ENCODE data around the gene CDH8.
"Not testable (repeated sequence)": the region's sequence is repeated elsewhere in the genome, so short reads cannot be mapped to it uniquely, and the experiment has no call there.

CDH8 gene

DNA sequence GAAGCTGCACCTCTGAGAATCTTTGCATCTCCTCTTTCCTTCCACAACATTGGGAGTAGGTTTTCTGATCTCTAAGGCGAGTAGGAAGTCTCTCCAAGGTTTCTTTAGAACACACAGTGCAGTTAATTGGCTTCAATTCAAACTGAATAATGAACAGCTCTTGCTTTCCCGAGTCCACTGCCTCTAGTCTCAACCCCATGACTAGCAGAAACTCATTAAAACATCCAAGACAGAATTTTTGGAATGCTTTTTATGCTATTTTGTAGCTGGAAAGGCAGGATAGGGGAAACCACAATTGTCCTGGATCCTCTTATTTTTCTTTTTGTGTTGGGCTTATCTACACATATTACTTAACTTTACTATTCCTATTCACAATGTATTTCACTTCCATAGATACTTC lies 206.6 kb downstream of the CDH8 start:
- H3K9me3 Mint-ChIP-seq = no peaks in the 10 kb centered on the region
- ATAC-seq (ENCODE audit: low read depth) (no peak), DNase-seq (ENCODE audit: low spot score in 2 of 2) (no peak)
- H3K36me3 Mint-ChIP-seq = no peaks in the 10 kb centered on the region
- H3K4me3 Mint-ChIP-seq = no peak overlapping the region
- H3K4me1 Mint-ChIP-seq = no peaks in the 10 kb centered on the region
- no peaks in the 10 kb centered on the region for H3K27me3 Mint-ChIP-seq
- H3K27ac Mint-ChIP-seq = no peak overlapping the region

DNA sequence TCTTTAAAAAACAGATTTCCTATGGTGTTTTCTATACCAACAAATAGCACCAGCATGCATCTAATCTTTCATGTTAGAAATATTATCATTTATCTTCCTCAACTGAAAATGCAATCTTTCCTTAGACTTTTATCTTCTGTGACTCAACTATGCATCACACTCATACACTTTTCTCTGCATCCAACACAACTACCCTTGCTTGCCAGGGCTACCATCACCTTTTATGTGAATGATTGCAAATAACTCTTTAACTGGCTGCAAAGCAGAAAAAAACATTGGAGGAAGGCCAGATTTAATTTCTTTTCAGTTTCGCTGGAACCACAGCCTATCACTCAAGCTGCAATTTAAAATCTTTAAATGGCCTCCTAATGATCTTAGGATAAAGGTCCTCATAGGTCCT lies 212.9 kb downstream of the CDH8 start:
- Mint-ChIP-seq H3K9me3 (peaks cover 3% of the 10 kb centered on the region), H3K36me3 (no peaks in the 10 kb centered on the region), H3K4me3 (no peak overlapping the region), H3K27ac (no peak overlapping the region), H3K4me1 (no peaks in the 10 kb centered on the region), H3K27me3 (no peaks in the 10 kb centered on the region)
- DNase-seq (ENCODE audit: low spot score in 2 of 2) (no peak), ATAC-seq (ENCODE audit: low read depth) (no peak)

DNA sequence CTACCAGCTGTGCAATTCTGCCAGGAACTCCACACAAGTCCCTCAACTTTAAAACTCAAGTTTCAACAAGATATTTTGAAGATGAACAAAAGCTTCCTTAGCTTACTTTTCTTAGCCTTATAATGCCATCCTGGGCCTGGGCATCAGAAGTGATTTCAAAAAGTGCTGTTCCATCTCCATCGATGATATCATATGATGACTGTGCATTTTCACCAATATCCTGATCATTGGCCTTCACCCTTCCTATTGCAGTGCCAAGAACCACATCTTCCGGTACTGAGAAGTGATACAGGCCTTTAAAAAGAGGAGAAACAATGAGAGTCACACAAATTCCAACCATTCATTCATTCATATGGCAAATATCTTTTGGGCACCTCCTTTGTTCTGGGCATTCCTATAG lies 215.4 kb downstream of the CDH8 start:
- H3K27ac Mint-ChIP-seq = no peak overlapping the region
- H3K36me3 Mint-ChIP-seq = no peaks in the 10 kb centered on the region
- no peak overlapping the region for H3K4me3 Mint-ChIP-seq
- H3K4me1 Mint-ChIP-seq = no peaks in the 10 kb centered on the region
- H3K9me3 Mint-ChIP-seq = peaks cover 5% of the 10 kb centered on the region
- H3K27me3 Mint-ChIP-seq = no peaks in the 10 kb centered on the region
- ATAC-seq (ENCODE audit: low read depth) (no peak), DNase-seq (ENCODE audit: low spot score in 2 of 2) (no peak)

DNA sequence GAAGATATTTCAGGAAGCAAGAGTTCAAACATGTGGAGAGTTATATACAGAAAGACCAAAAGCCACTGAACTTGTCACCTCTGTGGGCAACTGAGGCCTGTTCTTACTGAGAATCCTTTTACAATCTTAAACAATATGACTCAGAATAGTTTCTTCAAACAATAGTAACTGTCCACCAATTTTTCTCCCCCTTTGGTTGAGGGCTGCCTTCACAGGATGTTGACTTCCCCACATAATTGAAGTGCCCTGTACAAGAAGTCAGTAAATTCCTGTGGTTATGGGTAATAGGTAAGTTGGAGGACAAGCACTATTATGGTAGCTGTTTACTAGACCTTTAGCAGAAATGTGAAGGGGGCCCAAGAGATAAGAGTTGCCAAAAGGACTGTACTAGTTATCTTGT lies 215.8 kb downstream of the CDH8 start:
- H3K9me3 Mint-ChIP-seq = peaks cover 5% of the 10 kb centered on the region
- no peak for ATAC-seq (ENCODE audit: low read depth)
- H3K36me3 Mint-ChIP-seq = no peaks in the 10 kb centered on the region
- no peak overlapping the region for H3K4me3 Mint-ChIP-seq
- DNase-seq (ENCODE audit: low spot score in 2 of 2) = no peak
- H3K27me3 Mint-ChIP-seq = no peaks in the 10 kb centered on the region
- H3K27ac Mint-ChIP-seq = no peak overlapping the region
- no peaks in the 10 kb centered on the region for H3K4me1 Mint-ChIP-seq

DNA sequence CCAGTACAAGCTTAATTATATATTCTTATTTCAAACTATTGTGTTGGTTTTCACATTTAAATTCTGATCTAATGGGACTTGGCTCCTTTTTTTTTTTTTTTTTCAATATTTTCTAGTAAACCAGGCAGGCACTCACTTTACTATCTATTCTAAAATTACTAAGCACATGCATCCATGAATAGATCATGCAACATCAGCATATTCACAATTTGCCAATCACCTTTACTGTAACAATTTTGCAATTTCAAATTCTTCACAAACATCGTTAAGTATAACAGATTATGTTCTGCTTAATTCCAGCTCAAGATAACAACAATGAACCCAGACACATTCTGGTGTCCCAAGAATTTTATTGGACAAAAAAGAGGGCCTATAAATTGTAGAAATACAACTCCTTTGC lies 217.4 kb downstream of the CDH8 start:
- Mint-ChIP-seq H3K9me3 (peaks cover 5% of the 10 kb centered on the region), H3K36me3 (no peaks in the 10 kb centered on the region), H3K4me1 (no peaks in the 10 kb centered on the region), H3K4me3 (no peak overlapping the region), H3K27me3 (no peaks in the 10 kb centered on the region), H3K27ac (no peak overlapping the region)
- DNase-seq (ENCODE audit: low spot score in 2 of 2) = no peak
- ATAC-seq (ENCODE audit: low read depth) = no peak

DNA sequence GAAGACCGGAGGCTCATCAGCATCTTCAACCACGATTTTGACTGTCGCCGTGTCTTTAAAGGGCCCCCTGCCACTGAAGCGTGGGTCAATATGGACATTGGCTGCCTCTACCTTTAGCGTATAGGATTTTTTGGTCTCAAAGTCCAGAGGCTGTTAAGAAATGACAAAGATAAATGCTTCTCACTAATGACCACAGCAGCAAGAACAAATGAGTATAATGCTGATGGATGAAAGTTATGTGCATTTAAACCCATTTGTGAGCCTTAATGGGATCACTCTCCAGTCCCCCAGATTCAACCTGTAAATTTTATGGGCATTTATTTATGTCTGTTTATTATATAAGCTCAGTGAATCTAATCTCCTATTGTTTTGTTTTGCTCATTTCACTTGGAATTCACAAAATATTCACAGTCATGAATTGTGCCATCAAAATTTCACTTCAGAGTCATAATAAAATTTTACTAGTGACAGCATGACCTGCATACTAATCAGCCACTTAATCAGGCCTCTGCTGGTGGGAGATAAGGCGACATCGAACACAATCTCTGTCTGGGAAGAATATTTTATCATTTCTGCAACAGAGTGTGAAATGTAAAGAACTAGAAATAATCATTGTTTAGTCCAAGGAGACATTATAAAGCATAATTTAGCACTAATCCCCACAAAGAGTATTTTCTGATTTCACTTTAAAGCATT lies 218.5 kb downstream of the CDH8 start:
- Mint-ChIP-seq H3K27ac (no peak overlapping the region), H3K4me3 (no peak overlapping the region), H3K27me3 (no peaks in the 10 kb centered on the region), H3K36me3 (no peaks in the 10 kb centered on the region), H3K4me1 (no peaks in the 10 kb centered on the region), H3K9me3 (peaks cover 5% of the 10 kb centered on the region)
- no peak for ATAC-seq (ENCODE audit: low read depth)
- no peak for DNase-seq (ENCODE audit: low spot score in 2 of 2)

DNA sequence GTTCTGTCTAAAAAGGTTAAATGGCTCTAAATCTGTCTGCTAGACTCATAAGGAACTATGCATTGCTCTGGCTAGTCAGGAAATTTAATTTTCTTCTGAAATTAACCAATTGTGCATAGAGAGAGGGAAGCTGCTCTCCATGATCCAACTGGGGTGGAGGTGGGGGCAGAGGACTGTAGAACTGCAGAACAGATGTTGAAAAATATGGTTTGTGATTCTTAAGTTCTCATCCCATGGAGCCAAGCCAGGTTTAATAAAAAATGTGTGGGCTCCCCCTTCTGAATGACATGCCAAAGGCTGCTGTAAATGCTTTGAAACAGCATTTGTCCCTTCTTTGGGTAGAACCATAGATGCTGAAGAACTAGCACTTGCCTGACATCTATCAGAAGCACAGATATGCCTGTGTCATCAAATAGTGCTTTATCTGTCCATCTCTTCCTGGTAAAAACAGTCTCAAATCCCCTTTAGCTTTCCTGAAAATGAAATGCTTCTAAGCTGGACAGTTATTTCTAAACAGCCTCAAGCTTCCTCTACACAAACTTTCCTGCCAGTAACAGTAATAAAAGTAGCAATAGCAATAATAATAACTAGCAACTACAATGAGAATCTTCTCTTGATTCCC lies 221.4 kb downstream of the CDH8 start:
- H3K9me3 Mint-ChIP-seq = peaks cover 6% of the 10 kb centered on the region
- no peaks in the 10 kb centered on the region for H3K4me1 Mint-ChIP-seq
- H3K27me3 Mint-ChIP-seq = no peaks in the 10 kb centered on the region
- no peaks in the 10 kb centered on the region for H3K36me3 Mint-ChIP-seq
- ATAC-seq (ENCODE audit: low read depth) = no peak
- no peak for DNase-seq (ENCODE audit: low spot score in 2 of 2)
- H3K27ac Mint-ChIP-seq = no peak overlapping the region
- H3K4me3 Mint-ChIP-seq = no peak overlapping the region

DNA sequence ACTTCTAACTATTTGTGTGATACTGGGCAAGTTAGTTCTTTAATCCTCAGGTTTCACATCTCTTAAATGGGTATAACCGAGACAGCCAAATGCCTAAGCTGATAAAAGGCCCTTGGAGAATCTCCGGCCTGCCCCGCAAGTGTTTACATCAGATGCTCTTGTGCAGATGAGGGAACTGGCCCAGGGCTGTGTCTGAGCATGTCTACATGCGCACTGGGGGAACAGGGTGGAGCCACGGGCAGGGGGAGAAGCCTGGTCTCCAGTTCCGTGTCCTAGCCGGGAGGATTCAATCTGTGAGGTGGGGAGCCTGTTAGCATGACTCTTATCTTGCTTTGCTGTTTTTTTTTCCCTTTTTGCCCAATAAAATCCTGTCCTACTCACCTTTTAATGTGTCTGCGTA lies 222.9 kb downstream of the CDH8 start:
- Mint-ChIP-seq H3K4me3 (no peak overlapping the region), H3K36me3 (no peaks in the 10 kb centered on the region), H3K4me1 (no peaks in the 10 kb centered on the region), H3K9me3 (peaks cover 3% of the 10 kb centered on the region), H3K27ac (no peak overlapping the region), H3K27me3 (no peaks in the 10 kb centered on the region)
- DNase-seq (ENCODE audit: low spot score in 2 of 2) = no peak
- ATAC-seq (ENCODE audit: low read depth) = no peak

DNA sequence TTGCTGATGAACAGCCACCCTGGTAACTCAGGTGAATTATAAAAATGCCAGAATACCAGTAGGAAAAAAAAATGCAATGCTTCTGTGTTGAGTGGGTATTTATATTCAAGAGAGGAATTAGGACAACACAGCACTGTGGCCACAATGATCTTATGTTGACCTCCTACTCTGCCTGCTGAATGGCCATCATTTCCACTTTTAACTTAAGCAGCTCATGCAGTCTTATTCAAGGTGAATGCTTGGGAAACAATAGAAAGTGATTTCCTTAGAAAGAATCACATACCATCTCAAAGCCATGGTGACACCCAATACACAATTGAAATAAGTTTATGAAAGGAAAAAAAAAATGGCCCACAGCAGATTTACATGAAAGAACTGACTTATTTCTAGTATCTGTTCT lies 224.0 kb downstream of the CDH8 start:
- no peaks in the 10 kb centered on the region for H3K36me3 Mint-ChIP-seq
- ATAC-seq (ENCODE audit: low read depth) = no peak
- DNase-seq (ENCODE audit: low spot score in 2 of 2) = no peak
- H3K9me3 Mint-ChIP-seq = peaks cover 3% of the 10 kb centered on the region
- no peak overlapping the region for H3K4me3 Mint-ChIP-seq
- H3K27ac Mint-ChIP-seq = no peak overlapping the region
- no peaks in the 10 kb centered on the region for H3K4me1 Mint-ChIP-seq
- no peaks in the 10 kb centered on the region for H3K27me3 Mint-ChIP-seq

DNA sequence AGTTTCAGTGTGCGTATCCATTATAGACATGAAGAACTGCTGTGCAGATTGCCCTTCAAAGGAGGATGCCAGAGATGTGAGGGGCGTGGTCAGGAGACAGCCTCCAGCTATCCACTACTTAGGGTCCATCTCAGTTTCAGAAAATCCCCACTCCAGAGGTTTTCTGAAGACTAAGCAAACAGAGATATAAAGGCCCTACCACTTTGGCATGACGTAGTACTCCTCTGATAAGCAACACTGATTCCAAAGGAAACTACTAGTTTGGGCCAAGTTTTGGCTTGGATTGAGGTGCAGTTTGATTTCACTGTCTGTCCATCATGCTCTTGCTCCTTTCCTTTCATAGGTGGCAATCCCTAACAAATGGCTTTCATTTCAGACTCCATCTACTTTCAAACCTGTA lies 228.7 kb downstream of the CDH8 start:
- H3K36me3 Mint-ChIP-seq = no peaks in the 10 kb centered on the region
- no peaks in the 10 kb centered on the region for H3K4me1 Mint-ChIP-seq
- H3K4me3 Mint-ChIP-seq = no peak overlapping the region
- no peak for ATAC-seq (ENCODE audit: low read depth)
- peaks cover 4% of the 10 kb centered on the region for H3K9me3 Mint-ChIP-seq
- H3K27me3 Mint-ChIP-seq = no peaks in the 10 kb centered on the region
- DNase-seq (ENCODE audit: low spot score in 2 of 2) = no peak
- no peak overlapping the region for H3K27ac Mint-ChIP-seq

DNA sequence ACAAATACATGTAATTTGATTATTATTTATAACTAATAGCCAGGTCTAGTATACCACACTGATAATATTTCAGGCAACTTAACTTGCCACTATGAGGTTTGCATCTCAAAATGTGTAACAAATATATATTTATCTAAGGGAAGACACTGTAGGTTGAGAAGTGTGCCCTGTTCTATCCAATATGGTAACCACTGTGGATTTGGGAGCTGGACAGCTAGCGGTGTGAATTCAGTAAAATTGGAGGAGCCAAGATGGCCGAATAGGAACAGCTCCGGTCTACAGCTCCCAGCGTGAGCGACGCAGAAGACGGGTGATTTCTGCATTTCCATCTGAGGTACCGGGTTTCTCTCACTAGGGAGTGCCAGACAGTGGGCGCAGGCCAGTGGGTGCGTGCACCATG lies 235.0 kb downstream of the CDH8 start:
- not testable (repeated sequence) for H3K27me3 Mint-ChIP-seq; H3K4me1 Mint-ChIP-seq; DNase-seq (ENCODE audit: low spot score in 2 of 2); H3K27ac Mint-ChIP-seq; H3K4me3 Mint-ChIP-seq; H3K36me3 Mint-ChIP-seq; H3K9me3 Mint-ChIP-seq; ATAC-seq (ENCODE audit: low read depth)

DNA sequence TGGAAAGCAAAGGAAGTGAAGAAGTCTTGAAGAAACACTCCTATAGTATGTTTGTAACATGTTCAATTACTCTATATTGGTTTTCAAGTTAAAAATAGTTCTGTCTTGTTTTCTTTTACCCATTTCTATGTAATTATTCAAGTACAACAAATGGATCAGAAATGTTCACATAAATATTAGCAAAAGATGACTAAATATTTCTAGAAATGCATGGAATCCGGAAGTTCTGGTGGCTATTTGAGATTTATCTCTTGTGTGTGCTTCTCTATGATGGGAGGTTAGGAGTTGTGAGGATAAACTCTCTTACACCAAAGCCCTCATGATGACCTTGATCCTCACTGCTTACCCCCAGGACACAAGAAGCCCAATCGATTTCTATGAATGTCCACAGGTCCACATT lies 237.5 kb downstream of the CDH8 start:
- no peaks in the 10 kb centered on the region for H3K36me3 Mint-ChIP-seq
- no peaks in the 10 kb centered on the region for H3K4me1 Mint-ChIP-seq
- DNase-seq (ENCODE audit: low spot score in 2 of 2) (no peak), ATAC-seq (ENCODE audit: low read depth) (no peak)
- peaks cover 4% of the 10 kb centered on the region for H3K9me3 Mint-ChIP-seq
- no peaks in the 10 kb centered on the region for H3K27me3 Mint-ChIP-seq
- no peak overlapping the region for H3K27ac Mint-ChIP-seq
- no peak overlapping the region for H3K4me3 Mint-ChIP-seq

DNA sequence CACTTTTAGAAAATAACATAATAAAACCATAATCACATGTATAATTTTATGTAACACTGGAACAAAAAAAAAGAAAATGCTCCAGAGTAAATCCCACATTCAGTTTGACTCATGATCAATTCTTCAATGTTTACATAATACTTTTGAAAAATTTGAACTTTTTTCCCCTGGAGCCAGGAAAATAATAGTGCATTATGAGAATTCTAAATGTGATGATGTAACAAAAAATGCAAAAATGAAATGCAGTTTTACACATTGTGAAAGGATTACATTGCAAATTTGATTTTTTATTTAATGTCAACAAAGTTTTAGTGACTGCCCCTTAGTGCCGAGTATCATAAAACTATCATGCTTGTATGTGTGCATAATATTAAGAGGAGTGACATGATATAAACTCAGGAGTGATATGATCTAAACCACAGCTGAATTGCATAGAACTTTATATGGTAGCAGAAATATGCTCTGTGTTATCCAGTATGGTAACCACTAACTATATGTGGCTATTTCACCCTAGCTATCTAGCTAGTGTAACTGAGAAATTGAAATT lies 238.2 kb downstream of the CDH8 start:
- peaks cover 2% of the 10 kb centered on the region for H3K9me3 Mint-ChIP-seq
- ATAC-seq (ENCODE audit: low read depth) = no peak
- no peak overlapping the region for H3K4me3 Mint-ChIP-seq
- H3K27ac Mint-ChIP-seq = no peak overlapping the region
- H3K4me1 Mint-ChIP-seq = no peaks in the 10 kb centered on the region
- DNase-seq (ENCODE audit: low spot score in 2 of 2) = no peak
- no peaks in the 10 kb centered on the region for H3K27me3 Mint-ChIP-seq
- H3K36me3 Mint-ChIP-seq = no peaks in the 10 kb centered on the region

DNA sequence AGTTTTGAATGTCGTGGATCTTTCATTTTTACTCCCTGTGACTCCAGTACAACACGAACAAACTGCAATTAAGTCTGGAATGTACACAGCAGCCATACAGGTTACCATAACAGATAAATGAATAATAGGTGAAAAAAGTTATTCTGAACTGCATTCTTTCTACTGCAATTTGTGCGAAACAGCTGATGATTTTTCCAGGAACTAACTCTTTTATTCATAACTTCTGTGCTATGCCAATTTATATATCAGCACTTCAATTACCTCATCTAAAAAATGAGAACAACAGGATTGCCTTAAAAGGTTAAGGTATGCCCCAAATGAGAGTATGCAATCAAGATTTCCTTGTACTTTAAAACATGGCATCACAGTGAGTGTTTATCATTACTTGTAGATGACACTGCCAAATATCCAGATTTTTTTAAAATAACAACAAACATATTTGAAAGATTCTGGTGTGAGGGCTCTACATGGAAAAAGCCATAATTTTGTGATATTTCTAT lies 238.9 kb downstream of the CDH8 start:
- Mint-ChIP-seq H3K4me3 (no peak overlapping the region), H3K27me3 (no peaks in the 10 kb centered on the region), H3K9me3 (peaks cover 2% of the 10 kb centered on the region), H3K4me1 (no peaks in the 10 kb centered on the region), H3K27ac (no peak overlapping the region), H3K36me3 (no peaks in the 10 kb centered on the region)
- ATAC-seq (ENCODE audit: low read depth) = no peak
- DNase-seq (ENCODE audit: low spot score in 2 of 2) = no peak
